ENCODE measurements around the gene LY86.
A peak's percentile ranks its signal among the peaks of the same experiment; 100 is the strongest.

Gene LY86

DNA sequence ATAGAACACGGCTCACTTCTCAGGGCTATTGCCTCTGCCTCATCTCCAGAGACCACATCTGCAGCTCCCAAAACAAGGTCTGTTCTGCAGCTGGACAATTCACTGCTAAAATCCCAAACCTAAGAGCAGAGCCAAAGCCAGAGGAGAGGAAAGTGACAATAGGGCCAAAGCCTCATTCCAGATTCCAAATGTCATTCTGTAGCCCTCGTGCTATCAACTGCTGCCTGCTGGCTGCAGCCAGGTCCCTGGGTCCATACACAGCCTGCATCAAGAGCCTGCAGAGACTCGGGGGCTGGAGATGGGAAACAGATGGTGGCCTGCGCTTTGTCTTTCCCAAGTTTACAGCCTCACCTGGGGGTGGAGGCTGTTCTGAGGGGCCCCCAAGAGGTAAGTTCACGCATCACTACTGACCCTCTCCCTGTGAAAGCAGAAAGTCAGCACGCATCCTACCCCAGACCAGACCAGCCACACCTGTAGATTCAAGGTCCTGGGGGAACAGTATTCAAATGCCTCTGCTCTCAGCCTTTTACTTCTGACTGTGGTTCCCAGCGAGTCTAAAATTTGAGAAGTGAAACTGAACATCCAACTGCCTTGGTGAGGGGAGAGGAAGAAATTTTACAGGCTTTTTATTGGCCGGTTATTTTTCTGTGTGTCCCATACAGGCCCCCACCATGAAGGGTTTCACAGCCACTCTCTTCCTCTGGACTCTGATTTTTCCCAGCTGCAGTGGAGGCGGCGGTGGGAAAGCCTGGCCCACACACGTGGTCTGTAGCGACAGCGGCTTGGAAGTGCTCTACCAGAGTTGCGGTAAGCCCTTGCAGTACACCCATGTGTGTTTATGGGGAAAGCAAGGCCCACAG, at the start of gene LY86:
Gene LY86 (plus strand): TSS at position 657 of the 860 bp plus-strand sequence. CDS start 15 bp downstream, at position 672.
- DNase-seq: peak; percentile 3

DNA sequence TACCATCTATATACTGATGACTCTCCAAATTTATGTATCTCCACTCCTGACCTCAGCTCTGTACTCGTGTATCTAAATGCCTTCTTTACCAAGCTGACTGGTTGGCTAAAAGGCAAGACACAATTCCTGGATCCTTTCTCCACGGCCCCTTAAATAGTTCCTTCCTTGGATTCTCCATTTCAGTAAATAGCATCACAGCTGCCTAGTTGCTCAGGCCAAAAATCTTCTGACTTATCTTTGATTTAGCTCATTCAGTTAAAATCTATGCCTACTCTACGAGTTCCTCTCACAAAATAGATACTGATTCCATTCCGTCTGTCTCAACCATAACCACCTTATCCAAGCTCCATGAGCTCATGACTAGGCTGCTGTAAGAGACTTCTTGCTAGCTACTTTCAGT, 49.5 kb upstream of the LY86 start:
- DNase-seq: no peak

DNA sequence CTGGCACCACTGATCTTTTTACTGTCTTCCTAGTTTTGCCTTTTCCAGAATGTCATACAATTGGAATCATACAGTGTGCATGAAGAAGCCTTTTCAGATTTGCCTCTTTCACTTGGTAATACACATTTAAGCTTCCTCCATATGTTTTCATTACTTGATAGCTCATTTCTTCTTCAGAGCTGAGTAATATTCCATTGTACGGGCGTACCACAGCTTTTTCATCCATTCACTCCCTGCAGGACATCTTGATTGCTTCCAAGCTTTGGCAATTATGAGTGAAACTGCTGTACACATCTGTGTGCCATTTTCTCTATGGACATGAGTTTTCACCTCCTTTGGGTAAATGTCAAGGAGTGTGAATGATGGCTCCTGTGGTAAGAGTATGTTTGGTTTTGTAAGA, 46.2 kb upstream of the LY86 start:
- DNase-seq: no peak

DNA sequence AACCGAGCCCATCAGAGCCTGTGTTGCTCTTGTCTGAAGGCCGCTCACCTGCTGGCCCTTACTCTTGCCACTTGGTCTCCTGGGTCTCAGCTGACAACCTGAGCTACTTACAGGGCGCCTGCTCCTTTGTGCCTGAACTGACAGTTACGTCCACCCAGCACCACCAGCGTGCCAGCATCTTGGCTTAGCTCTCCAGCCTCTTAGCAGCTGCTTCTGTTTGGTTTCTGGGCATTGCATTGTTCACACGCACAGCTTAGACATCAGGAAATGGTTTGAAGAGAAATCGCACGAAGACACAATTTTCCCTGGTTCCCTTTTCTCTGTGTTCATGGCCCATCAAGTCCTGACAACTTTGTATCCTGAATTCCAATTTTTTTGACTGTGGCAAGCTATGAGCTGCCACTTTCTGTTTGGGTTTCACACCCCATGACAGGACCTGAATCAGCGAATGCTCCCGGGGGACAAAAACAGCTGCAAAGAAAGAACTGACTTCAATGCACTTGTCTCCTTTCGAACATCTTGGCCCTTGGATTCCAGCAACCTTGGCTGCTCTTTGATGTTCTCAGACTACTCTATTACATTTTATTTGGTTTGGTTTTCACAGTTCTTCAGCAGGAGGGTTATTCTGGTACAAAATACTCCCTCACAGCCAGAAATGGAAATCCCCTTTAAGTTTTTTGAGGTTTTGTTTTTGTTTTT, 45.2 kb upstream of the LY86 start:
- no peak for DNase-seq

DNA sequence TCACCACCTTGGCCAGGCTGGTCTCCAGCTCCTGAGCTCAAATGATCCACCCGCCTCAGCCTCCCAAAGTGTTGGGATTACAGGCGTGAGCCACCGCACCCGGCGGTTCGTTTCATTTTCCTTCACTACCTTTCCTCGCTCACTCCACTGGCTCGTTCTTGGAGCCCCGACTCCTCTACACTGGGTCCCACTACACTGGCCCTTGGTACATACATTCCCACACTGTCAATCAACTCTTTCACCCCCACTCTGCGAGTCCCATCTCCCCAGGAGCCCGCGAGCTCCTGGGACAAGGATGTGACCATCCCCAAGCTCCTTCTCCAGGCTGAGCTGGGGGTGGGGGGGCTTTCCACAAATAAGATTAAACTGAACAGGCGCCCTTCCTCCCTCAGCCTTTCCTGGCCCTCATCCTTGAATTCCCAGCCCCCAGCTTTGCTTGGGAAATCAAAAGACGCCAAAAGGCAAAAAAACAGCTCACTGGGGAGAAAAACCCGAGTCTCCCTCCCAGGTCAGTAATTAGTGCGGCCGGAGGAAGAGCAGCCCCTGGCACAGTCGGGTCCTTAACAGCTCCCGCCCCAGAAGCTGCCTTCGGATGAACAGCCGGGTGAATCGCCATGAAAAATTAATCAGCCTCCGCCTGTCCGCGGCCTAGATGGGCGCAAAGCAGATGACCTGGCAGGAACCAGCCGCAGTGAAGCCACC, 42.8 kb upstream of the LY86 start:
- no peak for DNase-seq

DNA sequence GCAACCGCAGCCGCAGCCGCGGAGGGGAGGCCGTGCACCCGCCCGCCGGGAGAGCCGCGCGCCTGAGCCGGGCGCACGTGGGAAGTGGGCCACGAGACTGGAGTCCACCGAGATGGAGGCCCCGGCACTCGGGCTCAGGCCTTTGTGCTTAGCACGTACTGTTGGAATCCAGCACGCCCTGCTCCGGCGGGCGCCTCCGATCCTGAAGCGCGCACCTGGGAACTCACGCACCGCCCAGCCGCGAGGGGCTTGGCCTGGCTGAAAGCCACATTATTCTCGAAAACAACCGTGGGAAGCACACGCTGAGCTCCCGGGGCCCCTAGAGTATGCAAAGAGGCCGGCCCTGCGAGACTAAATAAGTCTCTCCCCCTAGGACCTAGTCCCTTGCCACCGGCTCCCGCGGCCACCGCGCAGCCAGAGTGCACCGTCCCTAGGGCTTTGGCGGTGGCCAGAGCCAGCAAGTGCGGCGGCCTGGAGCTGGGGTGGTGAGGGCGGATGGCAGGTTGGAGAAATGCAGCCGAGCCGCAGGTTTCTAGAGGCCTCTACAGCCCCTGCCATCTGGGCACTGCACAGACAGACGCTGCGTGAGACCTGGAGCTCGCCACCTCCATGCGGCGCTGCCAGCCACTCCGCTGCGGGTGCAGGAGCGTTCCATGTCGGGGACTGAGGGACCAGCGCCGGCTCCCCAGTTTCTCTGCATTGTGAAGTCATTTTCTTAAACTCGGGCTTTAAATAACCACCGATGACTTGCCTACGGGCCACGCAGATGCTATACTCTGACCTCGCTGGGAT, 42.0 kb upstream of the LY86 start:
- DNase-seq: peak; percentile 11

DNA sequence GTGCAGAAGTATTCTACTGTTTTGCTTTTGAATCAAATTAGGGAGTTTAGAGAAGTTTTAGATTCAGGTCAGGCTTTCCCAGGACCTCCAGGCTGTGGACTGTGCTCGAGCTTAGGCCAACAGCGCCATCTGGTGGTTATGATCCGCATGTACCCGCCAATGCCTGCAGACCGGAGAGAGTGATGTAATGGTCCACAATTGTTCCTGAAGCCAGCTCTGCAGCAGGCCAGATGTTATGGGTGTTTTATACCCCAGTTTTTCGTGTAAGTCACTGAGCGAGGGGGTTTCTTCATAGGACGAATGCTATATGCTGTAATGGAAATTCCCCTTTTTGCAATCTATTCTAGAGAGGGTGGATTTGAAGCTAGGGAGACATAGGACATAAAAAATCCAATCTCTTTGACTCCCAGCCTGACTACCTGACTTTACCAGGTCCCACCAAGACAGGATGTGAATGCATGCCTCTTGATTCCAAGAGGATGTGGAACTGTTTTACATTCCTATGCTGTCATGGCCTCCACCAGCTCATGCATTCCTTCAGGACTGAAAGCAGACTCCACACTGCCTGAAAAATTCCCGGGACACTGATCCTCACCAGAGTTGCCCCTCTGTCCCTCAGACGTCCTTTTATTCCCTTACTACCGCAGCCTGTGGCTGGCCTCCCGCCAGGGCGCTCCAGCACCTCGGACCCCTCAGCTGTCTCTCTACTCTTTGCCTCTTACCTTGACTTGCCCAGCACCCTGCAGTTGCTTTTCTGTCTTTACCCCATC, 41.2 kb upstream of the LY86 start:
- peak; percentile 79 for DNase-seq

DNA sequence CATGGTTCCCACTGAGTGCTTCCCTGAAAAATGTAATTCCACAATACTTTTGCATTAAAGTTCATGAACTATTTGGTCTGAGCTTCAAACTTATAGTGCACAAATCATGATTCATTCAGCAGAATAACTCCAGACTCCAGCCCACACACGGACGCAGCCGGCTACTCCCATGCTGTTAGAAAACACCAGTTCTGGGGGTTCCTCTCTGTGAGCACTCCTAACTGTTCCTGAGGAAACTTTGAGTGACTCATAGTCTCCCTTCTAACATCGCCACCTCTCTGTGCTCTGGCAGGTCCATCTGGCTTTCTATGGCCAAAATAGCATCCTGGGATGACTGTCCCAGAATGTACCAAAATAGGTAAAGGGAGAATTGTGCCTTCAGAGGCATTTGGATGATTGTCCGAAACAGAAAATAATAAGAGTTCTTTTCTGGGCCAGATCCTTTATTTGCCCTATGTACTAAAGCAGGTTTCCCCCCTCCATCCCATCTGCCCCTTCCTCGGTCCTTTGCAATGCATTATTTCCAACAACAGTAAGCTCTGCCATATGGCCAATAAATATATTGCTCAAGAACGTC, 32.3 kb upstream of the LY86 start:
- DNase-seq: peak; percentile 43

DNA sequence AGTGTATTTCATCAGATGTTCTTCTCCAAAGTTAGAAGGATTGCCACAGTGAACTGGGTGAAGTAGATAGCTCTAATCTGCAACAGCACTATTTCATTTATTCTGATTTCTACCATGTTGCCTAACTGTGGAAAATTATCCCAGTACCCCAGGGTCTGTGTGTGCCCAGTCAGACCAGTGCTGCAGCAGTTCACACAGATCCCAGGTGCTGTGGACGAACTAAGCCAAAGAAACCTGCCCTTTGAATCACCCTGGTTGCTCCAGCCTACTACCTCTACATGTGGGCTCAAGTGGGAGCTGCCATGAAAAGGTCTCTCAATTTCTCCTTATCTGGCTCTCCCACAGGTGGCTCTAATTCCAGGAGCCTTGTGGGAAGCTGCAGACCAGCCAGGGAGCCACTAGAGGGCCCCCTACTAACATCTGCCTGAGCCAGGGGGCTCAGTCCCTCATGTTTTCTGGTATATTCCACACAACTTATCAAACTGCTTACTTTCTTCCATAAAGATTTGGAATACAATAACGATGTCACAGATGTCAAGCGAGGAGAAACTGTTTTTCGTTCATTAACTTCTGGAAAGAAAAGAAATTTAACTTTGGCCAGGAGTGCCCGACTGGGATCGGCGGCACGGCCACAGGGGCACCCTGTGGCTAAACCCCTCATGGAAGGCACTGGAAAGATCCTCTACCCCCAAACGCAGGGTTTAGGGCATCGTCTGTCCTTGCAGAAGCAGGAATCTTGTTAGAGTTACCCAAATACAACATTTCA, 31.6 kb upstream of the LY86 start:
- peak; percentile 26 for DNase-seq

DNA sequence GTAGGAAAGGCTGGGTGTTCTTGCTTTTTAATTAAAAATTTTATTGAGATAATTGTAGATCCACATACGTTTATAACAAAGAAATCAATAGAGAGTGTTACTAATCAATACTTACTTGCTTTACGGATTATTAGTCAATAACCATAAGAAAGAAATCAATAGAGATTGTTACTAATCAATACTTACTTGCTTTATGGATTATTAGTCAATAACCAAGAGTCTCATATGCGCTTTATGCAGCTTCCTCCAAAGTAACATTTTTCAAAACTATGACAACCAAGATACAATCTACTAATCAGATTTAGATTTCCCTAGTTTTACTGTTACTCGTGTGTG, 31.0 kb upstream of the LY86 start:
- DNase-seq: no peak

DNA sequence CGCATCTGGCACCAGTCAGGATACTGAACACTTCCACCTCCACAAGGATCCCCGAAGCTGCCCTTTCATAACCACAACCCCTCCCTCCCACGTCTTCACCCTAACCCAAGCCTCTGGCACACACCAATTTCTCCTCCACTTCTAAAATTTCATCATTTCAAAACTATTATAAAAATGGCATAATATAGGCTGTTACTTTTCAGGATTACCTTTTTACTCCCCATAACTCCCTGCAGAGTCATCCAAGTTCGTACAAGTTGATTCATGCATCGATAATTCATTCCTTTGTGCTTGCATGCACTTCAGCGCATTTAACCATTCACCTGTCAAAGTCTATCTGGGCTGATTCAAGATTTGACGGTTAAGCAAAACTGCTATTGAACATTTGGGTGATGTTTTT, 30.6 kb upstream of the LY86 start:
- DNase-seq: no peak

DNA sequence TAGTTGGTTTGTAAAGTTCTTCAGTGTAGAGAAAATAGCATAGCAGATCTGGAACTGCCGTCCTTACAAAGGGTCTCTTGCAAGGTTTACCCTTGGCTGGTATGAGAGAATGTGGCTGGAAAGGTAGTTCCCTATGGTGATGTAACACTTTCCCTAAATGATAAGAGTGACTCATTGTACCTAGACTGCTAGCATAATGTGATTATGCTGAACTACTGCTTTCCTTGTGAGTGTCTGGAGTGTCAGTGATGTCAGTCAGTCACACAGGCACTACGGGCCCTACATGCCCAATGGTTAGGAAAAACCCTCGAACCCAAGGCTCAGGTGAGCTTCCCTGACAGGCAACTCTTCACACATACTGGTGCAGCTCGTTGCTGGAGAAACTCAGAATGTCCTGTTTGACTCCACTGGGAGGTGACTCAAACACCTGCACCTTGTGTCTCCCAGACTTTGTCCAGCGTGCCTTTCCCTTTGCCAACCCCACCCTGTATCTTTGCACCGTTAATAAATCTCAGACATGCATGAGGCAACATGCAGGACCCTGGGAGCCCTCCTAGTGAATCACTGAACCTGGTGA, 28.4 kb upstream of the LY86 start:
- DNase-seq: no peak

DNA sequence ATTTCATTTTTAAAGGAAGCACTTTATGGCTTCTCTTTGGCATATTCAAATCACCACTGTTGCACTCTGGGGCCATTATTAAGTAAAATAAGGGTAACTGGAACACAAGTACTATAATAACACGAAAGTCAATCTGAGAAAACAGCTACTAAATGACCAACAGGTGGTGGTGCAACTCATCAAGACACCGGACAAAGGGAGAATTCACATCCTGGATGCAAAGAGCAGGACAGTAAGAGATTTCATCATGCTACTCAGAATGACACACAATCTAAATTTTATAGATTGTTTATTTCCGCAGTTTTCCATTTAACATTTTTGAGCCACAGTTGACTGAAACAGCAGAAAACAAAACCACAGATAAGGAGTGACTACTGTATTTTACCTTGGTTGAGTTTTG, 27.6 kb upstream of the LY86 start:
- DNase-seq: no peak

DNA sequence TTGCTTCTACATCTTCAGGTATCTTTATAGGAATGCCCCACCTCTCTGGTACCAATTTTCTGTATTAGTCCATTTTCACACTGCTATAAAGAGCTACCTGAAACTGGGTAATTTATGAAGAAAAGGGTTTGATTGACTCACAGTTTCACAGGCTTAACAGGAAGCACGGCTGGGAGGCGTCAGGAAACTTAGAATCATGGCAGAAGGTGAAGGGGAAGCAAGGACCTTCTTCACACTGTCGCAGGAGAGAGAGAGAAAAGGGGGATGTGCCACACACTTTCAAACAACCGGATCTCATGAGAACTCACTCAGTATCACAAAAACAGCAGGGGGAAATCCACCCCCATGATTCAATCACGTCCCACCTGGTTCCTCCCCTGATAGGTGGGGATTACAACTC, 24.4 kb upstream of the LY86 start:
- no peak for DNase-seq

DNA sequence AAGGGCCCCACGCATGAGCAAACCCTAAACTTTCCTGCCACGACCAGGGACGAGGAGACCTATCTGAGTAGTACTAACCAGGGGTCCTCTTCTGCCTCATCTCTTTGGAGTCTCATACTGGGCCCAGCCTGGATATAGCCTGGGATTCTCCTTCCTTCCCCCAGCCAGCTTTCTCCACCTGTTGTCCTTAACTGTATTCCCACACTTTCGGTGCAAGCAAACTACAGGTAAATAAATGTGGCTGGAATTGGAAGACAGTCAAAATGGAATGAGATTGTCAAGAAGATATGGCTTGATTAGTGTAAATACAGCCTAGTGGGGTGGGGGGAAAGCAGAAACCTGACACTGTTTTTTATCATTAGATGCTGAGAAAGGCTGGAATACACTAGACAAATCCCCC, 23.5 kb upstream of the LY86 start:
- DNase-seq: no peak

DNA sequence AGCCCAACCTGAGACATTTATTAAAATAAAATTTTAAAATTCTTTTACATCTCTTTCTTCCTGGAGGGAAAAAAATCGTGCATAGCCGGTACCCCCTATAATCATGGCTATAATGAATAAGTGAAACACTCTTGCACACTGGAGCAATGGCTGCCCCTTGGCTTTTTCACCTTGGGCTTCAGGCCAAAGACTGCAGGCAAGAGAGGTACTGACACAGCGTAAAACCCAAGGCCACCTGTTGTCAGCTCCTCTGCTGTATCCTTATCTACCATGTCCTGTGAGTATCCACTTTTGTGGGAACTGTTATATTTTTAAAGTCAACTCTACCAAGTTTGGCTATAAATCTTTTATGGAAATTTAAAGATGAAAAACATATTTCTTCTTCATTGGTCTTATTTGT, 23.0 kb upstream of the LY86 start:
- DNase-seq: no peak

DNA sequence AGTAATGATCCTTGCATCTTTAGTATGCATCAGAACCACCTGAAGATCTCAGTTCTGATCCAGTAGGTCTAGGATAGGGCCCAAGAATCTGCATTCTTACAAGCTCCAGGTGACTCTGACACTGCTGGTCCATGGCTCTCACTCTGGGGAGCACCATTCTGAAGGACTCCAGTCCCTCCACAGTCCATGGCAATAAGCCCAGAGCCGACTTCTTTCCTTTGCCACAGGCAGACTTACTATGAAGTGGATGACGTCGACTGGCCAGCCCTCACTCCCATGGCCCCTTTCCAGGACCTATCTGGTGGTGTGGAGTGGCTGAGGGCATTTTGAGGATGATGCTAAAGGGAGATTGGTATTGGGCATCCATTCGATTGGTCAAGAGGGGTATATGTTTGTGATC, 21.8 kb upstream of the LY86 start:
- no peak for DNase-seq

DNA sequence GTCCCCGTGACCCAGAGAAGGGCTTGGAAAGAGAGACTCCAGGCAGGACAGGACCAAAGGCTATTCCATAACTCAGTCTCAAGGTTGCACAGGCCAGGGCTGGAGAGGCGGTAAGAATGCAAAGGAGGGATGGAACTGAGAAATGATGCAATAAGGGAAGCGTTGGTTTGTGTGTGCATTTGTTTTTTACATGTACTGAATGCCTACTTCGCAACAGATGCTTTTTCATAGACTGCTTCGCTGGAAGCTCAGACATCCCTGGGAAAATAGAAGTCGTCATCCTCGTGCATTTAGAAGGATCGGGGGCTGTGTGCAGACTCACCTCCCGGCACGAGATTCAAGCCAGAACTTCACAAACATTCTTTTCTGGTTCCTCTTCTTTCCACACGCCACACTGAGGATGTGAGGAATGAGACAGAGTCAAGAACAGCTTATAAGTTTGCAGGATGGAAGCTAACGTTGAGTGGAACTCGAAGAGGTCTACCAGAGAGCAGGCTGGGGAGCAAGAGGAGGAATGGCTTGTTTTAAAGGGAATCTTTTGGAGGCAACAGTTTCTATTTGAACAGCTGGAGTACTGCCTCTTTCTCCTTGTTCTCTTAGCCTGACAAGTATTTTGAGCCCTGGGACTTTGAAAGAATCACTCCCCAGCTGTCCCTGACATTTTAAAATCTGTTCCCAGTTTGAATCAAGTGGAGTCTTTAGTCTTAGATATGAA, 19.3 kb upstream of the LY86 start:
- DNase-seq: no peak

DNA sequence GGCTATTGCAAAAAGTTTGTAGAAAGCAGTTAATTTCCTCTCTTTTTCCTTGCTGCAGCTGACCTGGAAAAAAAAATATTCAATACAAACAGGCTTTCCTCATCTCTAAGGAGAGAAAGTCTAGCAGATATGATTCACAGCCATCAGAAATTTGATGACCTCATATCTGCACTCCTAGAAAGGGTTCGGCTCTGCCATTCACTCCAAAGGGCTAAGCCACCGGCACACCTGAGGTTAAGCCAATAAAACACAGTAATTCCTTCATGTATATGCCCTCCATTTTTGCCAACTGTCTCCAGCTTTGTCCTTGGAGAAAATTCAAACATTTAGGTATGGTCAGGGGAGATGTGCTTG, 18.7 kb upstream of the LY86 start:
- no peak for DNase-seq
